DOHH2 (cell line): ENCODE data around the gene HIBCH.

Source experiments
- CTCF ChIP-seq: fragments of 200-600 bp; sonication (generic); IDR thresholded peaks from one replicate; pipeline ENCODE4 v1.5.1; 2014; ENCODE audit warnings: antibody characterized with exemption, mild to moderate bottlenecking, low read depth, low read length; ENCODE audit not compliant: poor library complexity, severe bottlenecking
- EZH2phosphoT487 ChIP-seq: fragments of 200-600 bp; sonication (generic); IDR thresholded peaks from 2 replicates; pipeline ENCODE4 v1.6.1; 2017; ENCODE audit warnings: borderline replicate concordance, mild to moderate bottlenecking, antibody characterized with exemption, low read length, moderate library complexity, mixed read lengths

GRCh38 chr2:190335225-190335559 lies 15.6 kb upstream of the HIBCH start:
- no peak for TF ChIP-seq CTCF
- no peak for TF ChIP-seq EZH2phosphoT487
